HEK293T (cell line): ENCODE measurements around the gene CC2D2B.

Experiments used
- CTCF ChIA-PET: fragments of 350-600 bp; formaldehyde crosslinking; extraction: SDS; loops from one replicate; lab custom pipeline; 2021; ENCODE audit warnings: antibody characterized with exemption, inconsistent platforms; lab: Yijun Ruan, JAX
- POLR2A ChIA-PET: fragments of 350-600 bp; formaldehyde crosslinking; extraction: SDS; loops from one replicate; lab custom pipeline; 2020; ENCODE audit warnings: antibody characterized with exemption, inconsistent platforms; lab: Yijun Ruan, JAX
- DNase-seq: peaks from one replicate; pipeline ENCODE4 v3.0.0; 2012; ENCODE audit warnings: mixed read lengths; ENCODE audit errors: extremely low spot score
- ARNT ChIP-seq: fragments of 450-650 bp; IDR thresholded peaks from 2 replicates; pipeline ENCODE4 v1.6.1; 2017; ENCODE audit warnings: mild to moderate bottlenecking
- BHLHE40 ChIP-seq: fragments of 450-650 bp; IDR thresholded peaks from 2 replicates; pipeline ENCODE4 v1.6.1; 2016; ENCODE audit warnings: mild to moderate bottlenecking, moderate library complexity, borderline replicate concordance
- CTBP1 ChIP-seq: fragments of 450-650 bp; IDR thresholded peaks from 2 replicates; pipeline ENCODE4 v1.6.1; 2016; ENCODE audit warnings: borderline replicate concordance
- ELF4 ChIP-seq: fragments of 450-650 bp; IDR thresholded peaks from 2 replicates; pipeline ENCODE4 v1.6.1; 2017; ENCODE audit warnings: antibody characterized with exemption
- FOXA1 ChIP-seq: fragments of 450-650 bp; IDR thresholded peaks from 2 replicates; pipeline ENCODE4 v1.6.1; 2016; ENCODE audit warnings: mild to moderate bottlenecking
- FOXK2 ChIP-seq: fragments of 450-650 bp; IDR thresholded peaks from 2 replicates; pipeline ENCODE4 v1.6.1; 2016; ENCODE audit warnings: mild to moderate bottlenecking
- FOXM1 ChIP-seq: fragments of 450-650 bp; IDR thresholded peaks from 2 replicates; pipeline ENCODE4 v1.6.1; 2017; ENCODE audit warnings: mild to moderate bottlenecking, borderline replicate concordance
- HDGF ChIP-seq: fragments of 450-650 bp; IDR thresholded peaks from 2 replicates; pipeline ENCODE4 v1.6.1; 2017; ENCODE audit warnings: antibody characterized with exemption, borderline replicate concordance
- L3MBTL2 ChIP-seq: fragments of 450-650 bp; conservative IDR thresholded peaks from 2 replicates; pipeline ENCODE4 v1.6.1; 2016; ENCODE audit warnings: mild to moderate bottlenecking
- LEF1 ChIP-seq: fragments of 450-650 bp; IDR thresholded peaks from 2 replicates; pipeline ENCODE4 v1.6.1; 2017; ENCODE audit warnings: mild to moderate bottlenecking, borderline replicate concordance
- NFRKB ChIP-seq: fragments of 450-650 bp; IDR thresholded peaks from 2 replicates; pipeline ENCODE4 v1.6.1; 2016; ENCODE audit warnings: mild to moderate bottlenecking, moderate library complexity
- PKNOX1 ChIP-seq: fragments of 450-650 bp; IDR thresholded peaks from 2 replicates; pipeline ENCODE4 v1.6.1; 2016
- SP1 ChIP-seq: fragments of 450-650 bp; IDR thresholded peaks from 2 replicates; pipeline ENCODE4 v1.6.1; 2017
- SUZ12 ChIP-seq: fragments of 450-650 bp; IDR thresholded peaks from 2 replicates; pipeline ENCODE4 v1.6.1; 2016; ENCODE audit warnings: mild to moderate bottlenecking
- TARDBP ChIP-seq: fragments of 450-650 bp; IDR thresholded peaks from 2 replicates; pipeline ENCODE4 v1.6.1; 2016
- ZNF384 ChIP-seq: fragments of 450-650 bp; IDR thresholded peaks from 2 replicates; pipeline ENCODE4 v1.6.1; 2016

Gene CC2D2B

GRCh38 chr10:96014473-96015102 lies 106.8 kb downstream of the CC2D2B start:
- ChIA-PET POLR2A (no interaction called here), CTCF (interaction anchor here (1.4 kb wide), 1 partner anchor 321 kb away, joined by 4 read pairs; the partner anchor contains the start of gene TCTN3)
- no peak for TF ChIP-seq FOXM1
- TF ChIP-seq FOXA1, result no peak
- no peak for TF ChIP-seq TARDBP
- no peak for TF ChIP-seq CTBP1
- no peak for TF ChIP-seq LEF1
- TF ChIP-seq BHLHE40, result no peak
- TF ChIP-seq SUZ12, result no peak
- no peak for TF ChIP-seq NFRKB
- TF ChIP-seq FOXK2, result no peak
- TF ChIP-seq ELF4, result no peak
- no peak for TF ChIP-seq SP1
- TF ChIP-seq L3MBTL2, result no peak
- no peak for TF ChIP-seq HDGF
- no peak for TF ChIP-seq PKNOX1
- TF ChIP-seq ZNF384, result no peak
- TF ChIP-seq ARNT, result no peak
- DNase-seq, result no peak

- TF ChIP-seq FOXA1 (no peak), PKNOX1 (peak; percentile 70), TARDBP (0 out of 2 replicates have a peak, but pooled peaks have one; percentile 8)
- peak; percentile 77 for DNase-seq
- ChIA-PET CTCF (interaction anchor here (0.6 to 1.4 kb wide), 15 partner anchors 8 to 1304 kb away, joined by 3 to 9 read pairs (median 5); no protein-coding TSS in a partner anchor), POLR2A (no interaction called here)
Measured at GRCh38 chr10:96017191-96017687, 109.5 kb downstream of the CC2D2B start.

- CTCF ChIA-PET, result no interaction called here
- TF ChIP-seq SUZ12, result no peak
- no peak for TF ChIP-seq BHLHE40
Measured at GRCh38 chr10:96021332-96021731, 113.6 kb downstream of the CC2D2B start.

GRCh38 chr10:96022739-96023138 lies 115.0 kb downstream of the CC2D2B start:
- TF ChIP-seq SP1 (no peak), FOXK2 (no peak), LEF1 (no peak), FOXA1 (no peak), NFRKB (no peak), TARDBP (no peak), ARNT (no peak), ELF4 (no peak), BHLHE40 (no peak), SUZ12 (no peak), CTBP1 (no peak), PKNOX1 (no peak)
- ChIA-PET CTCF (no interaction called here), POLR2A (no interaction called here)
- DNase-seq, result no peak

More at GRCh38 chr10:96021332-96021731, 113.6 kb downstream of the CC2D2B start:
- no peak for DNase-seq
- POLR2A ChIA-PET, result interaction anchor here (1.0 kb wide), 1 partner anchor 68 kb away, joined by 3 read pairs; no protein-coding TSS in a partner anchor

- no peak for DNase-seq
- ChIA-PET CTCF (no interaction called here), POLR2A (no interaction called here)
- no peak for TF ChIP-seq ZNF384
- no peak for TF ChIP-seq NFRKB
Measured at GRCh38 chr10:96023168-96023567, 115.4 kb downstream of the CC2D2B start.

GRCh38 chr10:96025566-96025965 lies 117.8 kb downstream of the CC2D2B start:
- no peak for TF ChIP-seq SUZ12
- no peak for TF ChIP-seq L3MBTL2
- TF ChIP-seq TARDBP, result no peak
- TF ChIP-seq NFRKB, result no peak
- TF ChIP-seq FOXK2, result no peak
- no peak for TF ChIP-seq FOXA1
- TF ChIP-seq ARNT, result no peak
- TF ChIP-seq CTBP1, result no peak
- no peak for TF ChIP-seq HDGF
- no peak for TF ChIP-seq ELF4
- no peak for TF ChIP-seq ZNF384
- DNase-seq, result peak; percentile 63
- CTCF ChIA-PET, result no interaction called here
- POLR2A ChIA-PET, result no interaction called here

GRCh38 chr10:96034625-96035024 lies 126.8 kb downstream of the CC2D2B start:
- CTCF ChIA-PET, result no interaction called here
- POLR2A ChIA-PET, result no interaction called here
- TF ChIP-seq BHLHE40 (no peak), CTBP1 (no peak), L3MBTL2 (no peak), SP1 (no peak), FOXK2 (no peak)
- no peak for DNase-seq
